KG1 (cell line): Measurements from ENCODE around the gene TSPAN15.

Source experiments
- DNase-seq: peaks from one replicate; lab custom pipeline; 2025; lab: John Stamatoyannopoulos, UW

TSPAN15 gene

DNA sequence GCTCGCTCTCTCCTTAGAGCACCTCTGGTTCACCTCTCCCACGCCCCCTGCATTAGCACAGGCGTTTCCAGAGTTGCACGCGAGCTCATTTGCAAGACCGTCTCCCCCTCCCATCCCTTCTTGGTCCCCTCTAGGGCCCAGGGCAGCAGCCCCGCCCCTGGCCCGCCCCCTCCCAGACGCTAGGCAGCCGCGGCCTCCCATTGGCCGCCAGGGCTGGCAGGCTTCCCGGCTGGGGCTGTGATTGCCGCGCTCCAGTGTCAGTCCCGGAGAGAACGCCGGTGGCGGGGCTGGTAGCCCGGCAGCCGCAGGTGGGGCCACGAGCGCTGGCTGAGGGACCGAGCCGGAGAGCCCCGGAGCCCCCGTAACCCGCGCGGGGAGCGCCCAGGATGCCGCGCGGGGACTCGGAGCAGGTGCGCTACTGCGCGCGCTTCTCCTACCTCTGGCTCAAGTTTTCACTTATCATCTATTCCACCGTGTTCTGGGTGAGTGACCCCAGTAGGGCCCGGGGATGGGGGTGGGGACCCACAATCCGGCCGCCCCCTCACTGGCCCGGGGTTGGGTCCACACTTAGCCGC is at the start of gene TSPAN15:
Gene TSPAN15 (plus strand): TSS at position 257 of the 575 bp plus-strand sequence. CDS start 130 bp downstream, at position 387.
- peak; percentile 26 for DNase-seq

DNA sequence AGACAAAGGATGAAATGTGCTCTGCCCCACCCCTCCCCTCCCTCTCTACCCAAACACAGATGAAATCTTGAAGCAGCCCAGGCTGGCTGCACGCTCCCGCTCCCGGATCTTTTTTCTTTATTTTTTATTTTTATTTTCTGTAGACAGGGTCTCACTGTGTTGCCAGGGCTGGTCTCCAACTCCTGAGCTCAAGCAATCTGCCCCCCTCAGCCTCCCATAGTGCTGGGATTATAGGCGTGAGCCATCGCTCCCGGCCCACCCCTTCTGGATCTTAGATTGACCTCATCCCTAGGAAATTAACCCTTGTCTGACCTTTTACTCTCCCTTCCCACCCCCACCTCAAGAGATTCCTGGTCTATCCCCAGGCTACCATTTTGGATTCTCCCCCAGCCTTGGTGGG is 48.9 kb upstream of the TSPAN15 start:
- DNase-seq = no peak

DNA sequence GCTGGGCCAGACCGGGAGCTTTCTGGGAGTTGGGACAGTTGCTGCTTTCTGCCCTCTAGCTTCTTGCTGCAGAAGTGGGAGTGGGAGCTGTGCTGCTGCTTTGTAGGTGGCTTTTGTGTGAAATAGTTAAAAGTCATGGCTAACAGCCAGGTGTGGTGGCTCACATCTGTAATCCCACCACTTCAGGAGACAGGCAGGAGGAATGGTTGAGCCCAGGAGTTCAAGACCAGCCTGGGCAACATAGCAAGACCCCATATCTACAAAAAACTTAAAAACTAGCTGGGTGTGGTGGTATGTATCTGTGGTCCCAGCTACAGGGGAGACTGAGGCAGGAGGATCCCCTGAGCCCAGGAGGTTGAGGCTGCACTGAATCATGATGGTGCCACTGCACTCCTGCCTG is 48.2 kb upstream of the TSPAN15 start:
- DNase-seq = no peak

DNA sequence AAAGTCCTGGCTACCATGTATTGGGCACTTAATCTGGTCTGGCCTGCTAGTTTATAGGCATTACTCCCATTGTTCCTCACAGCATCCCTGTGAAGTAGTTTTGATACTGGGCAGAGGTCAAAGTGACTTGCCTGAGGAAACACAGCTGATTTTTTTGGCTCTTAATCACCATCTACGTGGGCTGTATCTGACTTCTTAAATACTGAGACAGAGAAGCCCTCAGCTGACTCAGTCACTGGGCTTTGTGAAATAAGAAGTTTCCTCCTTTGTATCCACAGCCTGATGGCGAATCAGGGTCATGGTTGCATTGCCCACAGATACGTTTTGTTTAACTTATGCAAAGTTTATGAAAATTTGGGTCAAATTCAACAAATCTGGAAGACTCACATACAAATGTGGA is 47.7 kb upstream of the TSPAN15 start:
- no peak for DNase-seq

DNA sequence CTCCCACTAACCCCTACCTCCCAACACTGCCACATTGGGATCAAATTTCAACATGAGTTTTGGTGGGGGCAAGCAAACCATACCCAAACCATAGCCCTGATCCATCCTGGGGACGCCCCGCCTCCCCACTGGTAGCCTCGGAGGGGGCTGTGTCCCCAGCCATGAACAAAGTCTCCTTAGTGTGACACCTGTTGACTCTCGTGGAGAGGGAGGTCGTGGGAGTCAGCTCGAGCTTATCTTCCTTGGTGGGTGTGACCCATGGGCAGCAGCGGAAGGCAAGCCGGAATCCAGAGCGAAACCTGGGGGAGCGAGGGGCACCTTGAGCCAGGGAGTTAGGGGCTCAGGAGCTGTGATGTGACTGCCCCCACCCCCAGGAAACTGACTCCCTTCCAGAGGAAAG is 46.5 kb upstream of the TSPAN15 start:
- DNase-seq = no peak

DNA sequence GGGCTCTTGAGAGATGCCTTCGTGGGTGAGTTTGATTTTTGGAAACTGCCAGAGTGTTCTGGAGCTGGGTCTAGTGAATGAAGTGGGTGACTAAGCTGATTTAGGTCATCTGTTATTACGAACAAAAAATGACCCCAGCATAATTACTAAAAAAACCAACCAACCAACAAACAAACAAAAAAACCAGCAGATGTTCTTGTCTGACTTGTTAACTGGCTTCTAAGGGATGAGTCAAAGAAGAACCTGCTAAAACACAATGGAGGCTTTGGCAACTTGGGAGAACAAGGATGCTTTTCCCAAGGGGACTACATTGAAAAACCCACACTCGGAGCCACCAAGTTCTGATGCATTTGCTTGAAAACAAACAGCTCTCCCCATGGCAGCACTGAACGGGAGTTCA is 46.0 kb upstream of the TSPAN15 start:
- no peak for DNase-seq

DNA sequence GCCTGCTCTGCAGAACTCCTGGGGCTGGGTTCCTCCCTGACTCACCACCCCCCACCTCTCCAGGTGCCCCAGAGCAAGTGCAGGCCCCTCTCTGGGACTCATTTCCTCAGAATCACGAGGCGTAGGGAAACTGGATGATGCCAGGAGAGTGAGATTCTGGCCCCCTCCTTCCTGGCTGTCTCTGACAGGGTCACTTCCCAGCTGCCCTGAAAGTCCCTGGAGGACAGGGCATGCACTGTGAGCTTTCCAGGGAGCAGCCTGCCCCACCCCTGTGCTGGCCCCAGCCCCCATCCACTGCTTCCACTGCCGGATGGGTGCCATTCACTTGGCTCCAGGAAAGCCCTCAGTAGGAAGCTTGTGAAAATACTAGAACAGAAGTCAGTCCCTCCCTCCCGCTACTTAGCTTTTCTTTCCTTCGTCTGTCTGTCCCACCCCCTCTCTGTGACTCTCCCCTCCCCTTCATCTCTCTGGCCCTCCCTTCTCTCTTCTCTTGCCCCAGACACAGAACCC is 44.9 kb upstream of the TSPAN15 start:
- no peak for DNase-seq

DNA sequence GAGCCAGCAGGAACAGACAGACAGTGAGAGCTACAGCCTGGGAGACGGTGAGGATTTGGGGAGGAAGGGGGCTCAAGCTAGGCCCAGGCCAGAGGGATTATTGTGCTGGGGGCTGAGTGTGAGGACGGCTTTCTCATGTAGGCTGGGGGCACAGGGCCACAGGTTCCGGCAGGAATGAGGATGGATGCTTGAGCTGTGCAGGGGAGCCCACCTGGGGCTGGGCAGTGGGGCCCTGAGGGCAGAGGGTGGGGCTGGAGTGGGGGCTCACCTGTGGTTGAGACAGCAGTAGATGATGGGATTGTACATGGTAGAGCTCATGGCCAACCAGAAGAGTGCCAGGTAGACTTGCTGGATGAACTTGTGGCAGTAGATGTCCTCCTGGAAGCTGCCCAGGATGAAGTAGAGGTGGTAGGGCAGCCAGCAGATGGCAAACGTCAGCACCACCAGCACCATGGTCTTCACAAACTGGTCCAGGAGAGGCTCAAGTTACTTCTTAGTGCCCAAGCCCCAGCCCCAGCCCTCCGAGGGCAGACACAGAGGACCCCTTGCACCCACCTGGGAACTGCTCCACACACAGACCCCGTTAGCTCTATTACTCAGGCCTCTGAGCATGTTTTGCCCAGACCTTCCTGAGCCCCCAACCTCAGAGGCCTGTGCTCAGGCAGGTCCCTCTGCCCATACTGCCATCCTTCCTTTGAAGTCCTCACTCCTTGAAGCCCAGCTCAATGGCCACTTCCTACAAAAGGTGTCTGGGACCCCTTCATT is 44.3 kb upstream of the TSPAN15 start:
- DNase-seq = no peak

DNA sequence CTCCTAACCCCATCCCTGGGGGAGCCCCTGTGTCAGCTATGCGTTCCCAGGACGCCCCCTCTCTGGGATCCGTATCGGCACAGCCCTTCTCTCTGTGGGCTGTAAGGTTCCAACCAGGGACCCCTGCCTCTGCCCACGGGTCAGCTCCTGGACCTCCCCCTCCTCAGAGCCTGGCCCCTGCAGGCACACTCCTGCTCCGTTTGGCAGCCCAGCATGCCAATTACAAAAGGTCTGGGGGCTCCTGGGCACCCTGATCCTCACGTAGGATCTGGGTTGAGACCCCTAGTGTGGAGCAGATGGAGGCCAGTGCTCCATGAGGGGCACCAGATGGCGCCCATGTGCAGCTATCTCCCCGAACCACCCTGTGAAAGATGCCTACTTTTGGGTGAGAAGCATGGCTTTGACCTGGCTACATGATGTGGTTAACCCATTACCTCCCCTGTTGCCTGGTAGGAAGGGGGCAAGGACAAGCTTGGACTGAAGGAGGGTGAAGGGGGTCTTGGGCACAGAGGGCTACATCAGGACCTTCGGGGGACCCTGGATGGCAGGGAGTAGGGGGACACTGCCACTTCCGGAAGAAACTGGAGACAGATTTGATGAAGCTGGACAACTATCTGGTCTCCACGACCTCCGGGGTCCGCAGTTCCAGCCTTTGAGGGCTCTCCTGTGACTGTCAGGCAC is 43.5 kb upstream of the TSPAN15 start:
- DNase-seq = no peak

DNA sequence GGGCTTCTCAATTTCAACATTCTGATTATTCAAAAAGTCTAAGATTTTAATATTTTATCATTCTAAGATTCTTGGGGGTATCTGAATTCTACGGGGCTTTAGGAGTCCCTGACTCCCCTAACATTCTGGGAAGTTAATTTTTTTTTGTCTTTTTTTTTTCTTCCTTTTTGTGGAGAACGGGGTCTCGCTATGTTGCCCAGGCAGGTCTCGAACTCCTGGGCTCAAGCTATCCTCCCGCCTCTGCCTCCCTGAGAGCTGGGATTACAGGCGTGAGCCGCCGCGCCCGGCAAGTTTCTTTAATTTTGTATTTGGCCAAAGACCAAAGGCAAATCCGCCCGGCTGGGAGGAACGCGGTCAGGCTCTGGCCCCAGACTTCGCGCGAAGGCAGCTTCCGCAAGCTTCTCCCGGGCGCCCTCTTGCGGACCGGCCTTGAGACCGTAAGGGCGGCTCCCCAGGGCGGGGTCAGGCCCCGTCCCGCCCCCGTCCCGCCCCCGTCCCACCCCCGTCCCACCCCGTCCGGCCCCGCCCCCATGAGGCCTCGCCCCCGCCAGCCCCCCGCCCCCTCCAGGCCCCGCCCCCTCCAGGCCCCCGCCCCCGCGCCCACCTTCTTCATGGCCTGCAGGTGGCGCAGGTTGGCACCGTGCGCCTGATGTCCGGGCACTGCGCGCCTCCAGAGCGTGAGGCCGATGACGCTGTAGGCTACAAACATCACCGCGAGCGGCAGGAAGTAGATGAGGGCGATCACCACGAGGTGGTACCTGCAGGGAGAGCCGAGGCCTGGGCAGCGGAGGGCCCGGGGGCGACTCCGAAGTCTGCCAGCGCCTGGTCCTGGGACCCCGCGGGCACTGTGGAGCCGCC is 42.7 kb upstream of the TSPAN15 start:
- peak; percentile 68 for DNase-seq

DNA sequence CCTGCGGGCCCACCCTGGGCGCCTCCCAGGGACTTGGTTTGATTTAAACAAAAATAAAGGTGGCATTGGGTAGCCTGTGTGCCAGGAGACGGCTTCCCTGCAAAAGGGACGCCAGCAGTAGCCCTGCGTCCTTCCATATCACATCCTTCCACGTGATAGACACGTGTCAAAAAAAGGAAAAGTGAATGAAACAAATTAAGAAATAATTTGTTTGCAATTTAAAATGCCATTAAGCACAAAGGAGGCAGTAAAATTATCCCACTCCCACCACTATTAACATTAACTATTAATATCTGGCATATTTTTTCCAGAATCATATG is 42.1 kb upstream of the TSPAN15 start:
- DNase-seq = no peak

DNA sequence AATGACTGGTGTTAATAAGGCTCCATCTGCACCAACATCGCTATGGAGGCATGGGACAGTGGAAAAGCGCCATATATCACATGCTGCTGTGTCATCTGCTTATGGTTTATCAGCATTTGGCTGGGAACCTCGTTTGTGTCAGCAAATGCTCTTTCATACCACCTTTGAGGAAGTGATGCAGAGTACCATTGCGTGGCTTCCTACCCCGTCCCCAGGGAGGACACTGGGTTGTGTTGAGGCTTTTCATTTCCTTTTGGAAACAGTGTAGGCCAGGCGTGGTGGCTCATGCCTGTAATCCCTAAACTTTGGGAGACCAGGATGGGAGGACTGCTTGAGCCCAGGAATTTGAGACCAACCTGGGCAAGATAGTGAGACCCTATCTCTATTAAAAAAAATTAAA is 41.3 kb upstream of the TSPAN15 start:
- DNase-seq = no peak

DNA sequence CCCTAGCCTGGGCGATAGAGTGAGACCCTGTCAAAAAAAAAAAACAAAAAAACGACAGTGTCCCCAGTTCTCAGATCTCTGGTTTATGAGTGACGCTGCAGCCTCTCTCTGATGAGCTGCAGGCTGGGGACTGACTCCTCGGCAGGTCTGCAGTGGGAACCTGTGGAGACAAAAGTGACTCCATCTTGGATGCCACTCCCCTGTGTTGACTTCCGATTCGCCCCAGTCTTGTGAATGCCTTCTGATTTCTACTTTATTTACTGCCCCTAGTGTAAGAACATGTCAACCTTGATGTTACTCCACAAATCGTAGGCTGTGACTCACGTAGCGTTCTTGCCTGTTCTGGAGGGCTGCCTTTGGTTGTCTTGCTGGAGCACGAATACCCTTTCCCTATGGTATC is 40.8 kb upstream of the TSPAN15 start:
- no peak for DNase-seq

DNA sequence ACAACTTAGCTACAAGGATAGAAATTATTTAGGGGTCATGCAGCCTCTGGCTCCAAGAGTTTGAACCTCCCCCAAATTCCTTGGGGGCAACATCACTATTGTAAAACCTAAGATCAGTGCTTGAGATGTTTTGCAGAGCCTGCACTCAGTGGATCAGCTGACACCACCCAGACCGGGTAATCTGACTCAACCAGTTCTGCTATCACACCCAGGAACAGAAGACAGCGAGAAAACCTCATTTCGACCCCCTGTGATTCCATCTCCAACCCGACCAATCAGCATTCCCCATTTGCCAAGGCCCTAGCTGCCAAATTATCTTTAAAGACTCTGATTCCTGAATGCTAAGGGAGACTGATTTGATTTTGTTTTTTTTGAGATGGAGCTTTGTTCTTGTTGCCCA is 39.8 kb upstream of the TSPAN15 start:
- no peak for DNase-seq

DNA sequence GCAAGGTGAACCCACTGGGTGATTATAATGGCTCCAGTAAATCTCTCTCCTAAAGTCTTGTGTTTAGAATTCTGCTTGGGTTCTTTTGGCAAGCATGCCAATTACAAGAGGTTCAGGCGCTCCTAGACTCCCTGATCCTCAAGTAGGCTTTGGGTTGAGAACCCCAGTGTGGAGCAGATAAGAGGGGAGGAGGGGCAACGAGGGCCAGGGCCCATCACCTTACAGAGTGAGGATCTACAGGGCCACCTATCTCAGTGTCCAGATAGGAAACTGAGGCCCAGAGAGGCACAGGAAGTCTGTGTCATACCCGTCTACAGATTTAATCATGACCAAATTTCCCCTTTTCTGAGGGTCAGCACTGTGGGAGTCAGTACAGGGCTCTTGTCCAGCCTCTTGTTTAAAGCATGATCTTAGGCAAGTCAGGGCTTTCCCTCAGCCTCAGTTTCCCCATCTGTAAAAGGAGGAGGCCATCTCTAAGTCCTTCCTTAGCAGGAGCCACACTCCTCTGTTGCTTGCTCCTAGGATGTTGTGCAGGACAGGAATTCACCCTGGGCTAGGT is 39.0 kb upstream of the TSPAN15 start:
- DNase-seq = no peak

DNA sequence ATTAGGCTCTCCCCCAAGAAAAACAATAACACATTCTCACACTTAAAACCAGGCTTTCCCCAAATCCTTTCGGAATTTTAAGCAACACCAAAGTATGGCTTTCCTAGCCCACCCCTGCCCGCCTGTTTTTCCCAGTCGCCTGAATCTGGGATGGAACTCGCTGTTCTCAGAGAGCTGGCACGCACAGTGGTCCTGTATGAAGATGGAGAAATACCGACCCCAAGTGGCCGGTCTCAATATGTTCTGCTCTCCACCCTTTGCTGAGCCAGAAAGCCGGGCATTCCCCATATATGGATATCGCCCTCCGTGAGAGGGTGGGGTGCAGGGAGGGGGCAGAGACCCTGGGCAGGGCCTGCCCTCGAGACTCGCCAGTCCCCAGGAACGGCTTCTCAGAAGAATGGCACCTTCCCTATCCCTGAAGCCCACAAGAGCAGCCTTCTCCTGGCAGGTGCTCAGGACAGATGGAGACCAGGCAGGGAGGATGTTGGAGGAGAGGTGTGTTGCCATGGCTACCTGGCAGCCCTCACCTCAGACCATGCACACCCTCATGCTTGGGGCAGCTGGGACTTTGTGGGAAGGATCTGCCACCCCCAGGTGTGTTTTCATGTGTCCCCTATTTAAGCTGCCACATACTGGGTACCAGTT is 37.9 kb upstream of the TSPAN15 start:
- DNase-seq = peak; percentile 41

DNA sequence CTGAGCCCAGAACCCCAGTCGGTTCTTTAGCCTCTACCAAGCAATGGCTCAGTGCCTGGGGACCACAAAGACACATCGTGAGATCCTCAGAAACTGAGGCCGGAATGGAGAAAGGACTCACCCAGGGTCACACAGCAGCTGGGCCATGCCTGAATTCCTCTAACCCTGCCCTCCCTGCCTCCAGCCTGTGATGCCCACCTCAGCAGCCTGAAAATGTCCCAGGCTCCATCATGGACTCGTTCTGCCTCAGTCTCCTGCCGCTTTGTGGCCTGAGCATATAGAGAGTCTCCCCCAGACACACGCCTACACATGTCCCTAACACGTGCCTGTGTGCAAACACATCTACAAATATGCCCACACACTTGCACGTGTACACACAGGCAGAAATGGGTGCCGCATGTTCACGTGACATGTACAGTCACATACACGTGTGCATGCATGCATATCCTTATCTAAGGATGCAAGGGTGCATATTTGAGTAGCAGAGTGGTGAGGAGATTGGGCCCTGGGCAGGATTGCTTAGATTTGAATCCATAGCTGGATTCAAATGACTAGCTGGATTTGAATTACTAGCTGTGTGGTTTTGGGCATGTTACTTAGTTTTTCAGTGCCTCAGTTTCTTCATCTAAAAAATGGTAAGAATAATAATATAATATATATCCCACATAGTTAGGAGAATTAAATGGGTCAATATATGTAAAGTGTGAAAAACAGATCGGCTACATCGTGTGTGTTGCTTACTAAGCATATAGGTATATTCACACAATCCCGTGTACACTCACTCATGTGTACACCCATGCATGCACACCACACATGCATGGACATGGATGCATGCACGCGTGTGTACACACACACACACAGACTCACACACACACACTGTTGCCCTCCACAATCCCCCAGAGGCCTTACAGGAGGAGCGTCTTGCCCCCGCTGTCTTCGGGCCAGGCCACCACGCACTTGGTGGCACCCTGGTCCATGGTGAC is 36.9 kb upstream of the TSPAN15 start:
- DNase-seq = no peak

DNA sequence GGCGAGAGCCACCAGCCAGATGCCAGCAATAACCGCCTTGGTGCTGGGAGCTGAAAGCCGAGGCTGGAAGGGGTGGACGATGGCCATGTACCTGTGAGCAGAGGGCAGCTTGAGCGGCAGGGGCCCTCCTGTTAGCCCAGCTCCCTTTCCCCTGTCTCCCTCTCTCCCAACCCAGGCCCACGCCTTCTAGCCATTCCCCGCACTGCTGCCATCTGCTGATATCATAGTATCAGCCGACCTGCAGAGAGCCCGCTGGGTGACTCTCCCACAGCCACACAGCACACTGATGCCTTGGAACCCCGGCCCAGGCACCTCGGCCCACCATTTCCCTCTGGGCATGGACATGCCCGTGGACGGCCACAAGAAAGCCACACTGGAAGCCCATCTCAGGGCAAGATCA is 36.2 kb upstream of the TSPAN15 start:
- no peak for DNase-seq

DNA sequence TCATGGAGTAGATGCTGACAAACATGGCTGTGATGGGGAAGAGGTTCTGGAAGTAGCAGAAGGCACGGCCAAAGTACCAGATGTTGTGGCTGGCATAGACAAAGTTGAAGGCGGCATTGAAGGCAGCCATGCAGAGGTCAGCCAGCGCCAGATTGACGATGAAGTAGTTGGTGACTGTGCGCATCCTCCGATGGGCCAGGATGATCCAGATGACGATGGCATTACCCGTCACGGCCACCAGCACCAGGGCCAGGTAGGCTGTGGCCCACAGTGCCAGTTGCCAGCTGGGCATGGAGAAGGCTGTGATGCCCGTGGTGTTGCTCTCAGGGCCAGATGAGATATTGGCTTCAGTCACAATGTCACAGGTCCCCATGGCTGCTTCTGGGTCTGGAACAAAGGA is 35.3 kb upstream of the TSPAN15 start:
- DNase-seq = no peak

DNA sequence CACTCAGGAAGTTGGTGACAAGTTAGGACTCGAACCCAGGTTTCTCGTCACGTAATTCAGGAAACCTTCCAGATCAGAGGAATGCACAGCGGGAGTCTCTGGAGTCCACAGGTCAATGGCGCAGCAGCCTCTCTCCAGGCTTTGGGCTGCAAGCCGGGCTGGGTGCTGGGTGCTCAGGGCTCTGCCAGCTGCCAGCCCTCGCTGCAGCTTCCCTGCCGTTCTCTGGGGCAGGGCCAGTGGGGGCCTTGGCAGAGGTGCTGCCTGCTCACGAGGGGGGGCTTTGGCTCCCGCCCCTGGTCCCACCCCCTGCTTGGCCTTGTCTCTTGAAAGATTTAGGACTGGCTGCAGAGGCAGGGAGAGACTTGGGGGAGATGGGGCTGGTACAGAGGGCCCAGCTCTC is 34.6 kb upstream of the TSPAN15 start, which contains the start of gene TACR2:
Gene TACR2 (minus strand): TSS at position 224 of the 400 bp plus-strand sequence. CDS start 595 bp downstream, outside the sequence.
- no peak for DNase-seq
